NCI-H1092 treated with DMSO at 0.1 percent for 48 hours (cell line): Measurements from ENCODE around the gene PFN3.

Experiments used
- DNase-seq: peaks from one replicate; lab custom pipeline; 2025; lab: John Stamatoyannopoulos, UW

The PFN3 gene

GRCh38 chr5:177359860-177360259, 40.6 kb downstream of the PFN3 start:
- DNase-seq, result no peak

GRCh38 chr5:177359451-177359851, 41.0 kb downstream of the PFN3 start:
- DNase-seq, result no peak

GRCh38 chr5:177358370-177358819, 42.1 kb downstream of the PFN3 start:
- no peak for DNase-seq

- DNase-seq, result peak; percentile 24
These were observed 42.8 kb downstream of the PFN3 start, which contains the start of gene RGS14 for GRCh38 chr5:177357459-177358351. Gene RGS14, plus strand, starts transcription at chr5:177357924. Its CDS starts 101 bp downstream, at chr5:177358025.

- no peak for DNase-seq
These were observed 43.4 kb downstream of the PFN3 start for GRCh38 chr5:177357146-177357458.

- no peak for DNase-seq
These were observed 43.7 kb downstream of the PFN3 start for GRCh38 chr5:177356746-177357145.

- no peak for DNase-seq
These were observed 44.6 kb downstream of the PFN3 start for GRCh38 chr5:177355868-177356168.

GRCh38 chr5:177355162-177355867, 45.1 kb downstream of the PFN3 start:
- DNase-seq, result no peak

- no peak for DNase-seq
These were observed 45.8 kb downstream of the PFN3 start for GRCh38 chr5:177354711-177355110.

- DNase-seq, result no peak
These were observed 46.2 kb downstream of the PFN3 start for GRCh38 chr5:177354256-177354655.

GRCh38 chr5:177353093-177353492, 47.4 kb downstream of the PFN3 start:
- DNase-seq, result no peak

- DNase-seq, result peak; percentile 86
These were observed 48.8 kb downstream of the PFN3 start, which contains the start of gene LMAN2 for GRCh38 chr5:177351392-177352329. Gene LMAN2, minus strand, starts transcription at chr5:177351668. Its CDS starts 21 bp downstream, at chr5:177351647.

GRCh38 chr5:177350776-177351391, 49.6 kb downstream of the PFN3 start:
- DNase-seq, result no peak
